ENCODE measurements around the gene DNAJB8. TPM values are rescaled to one million over a fixed set of nuclear protein-coding genes. Genes with fewer than 3 reads are reported as not detected.

The DNAJB8 gene
- total RNA-seq, 2 experiments from 2014 or later, result not detected

- Histone ChIP-seq H3K4me3 (ENCODE audit: low read depth, low read length, poor library complexity, severe bottlenecking) (no peak overlapping the region), H3K4me2 (ENCODE audit: low read length) (no peak overlapping the region), H3K27ac (ENCODE audit: low read depth, low read length, poor library complexity, severe bottlenecking) (no peak overlapping the region), H3K79me2 (ENCODE audit: insufficient read depth, low read depth, low read length) (no peaks in the 10 kb centered on the region), H3K36me3 (ENCODE audit: insufficient read depth, low read length) (no peaks in the 10 kb centered on the region), H3K9me2 (ENCODE audit: insufficient read depth, low read length) (no peaks in the 10 kb centered on the region), H3K4me1 (ENCODE audit: insufficient read depth, low read length, poor library complexity, severe bottlenecking) (no peaks in the 10 kb centered on the region), H4K20me1 (ENCODE audit: insufficient read depth, low read length) (no peaks in the 10 kb centered on the region), H3K9me3 (ENCODE audit: low read length) (no peaks in the 10 kb centered on the region), H2AFZ (ENCODE audit: low read length) (no peak overlapping the region)
- no peak for DNase-seq (ENCODE audit: low spot score)
- TF ChIP-seq EZH2phosphoT487 (IDR thresholded peaks at IDR 0.05; ENCODE audit: borderline replicate concordance, low read depth, low read length), result no peak
- TF ChIP-seq CTCF (conservative IDR thresholded peaks at IDR 0.05; ENCODE audit: low read length), result no peak
- ChIA-PET CTCF (ENCODE audit: unreplicated experiment) (interaction anchor here (0.6 kb wide), 1 partner anchor 313 kb away, joined by 3 read pairs; no protein-coding TSS in a partner anchor), POLR2A (interaction anchor here (0.6 kb wide), 1 partner anchor 138 kb away, joined by 3 read pairs; no protein-coding TSS in a partner anchor)
- intact Hi-C loops (cut with micrococcal nuclease; ENCODE audit: unreplicated experiment), result loop anchor here (5.0 kb wide), 1 partner anchor 182 kb away; no protein-coding TSS in a partner anchor
- no TSS peak for BruUV-seq (replicated peaks)
Observed at GRCh38 chr3:128425142-128425845, 41.4 kb downstream of the DNAJB8 start.

GRCh38 chr3:128424508-128425069 is 42.1 kb downstream of the DNAJB8 start:
- no peak for DNase-seq (ENCODE audit: low spot score)
- ChIA-PET CTCF (ENCODE audit: unreplicated experiment) (interaction anchor here (0.6 kb wide), 2 partner anchors 61 to 313 kb away, joined by 3 read pairs; no protein-coding TSS in a partner anchor), POLR2A (no interaction called here)
- Histone ChIP-seq H3K4me2 (ENCODE audit: low read length) (no peak overlapping the region), H4K20me1 (ENCODE audit: insufficient read depth, low read length) (no peaks in the 10 kb centered on the region), H2AFZ (ENCODE audit: low read length) (no peak overlapping the region), H3K4me3 (ENCODE audit: low read depth, low read length, poor library complexity, severe bottlenecking) (no peak overlapping the region), H3K27ac (ENCODE audit: low read depth, low read length, poor library complexity, severe bottlenecking) (no peak overlapping the region), H3K79me2 (ENCODE audit: insufficient read depth, low read depth, low read length) (no peaks in the 10 kb centered on the region), H3K36me3 (ENCODE audit: insufficient read depth, low read length) (no peaks in the 10 kb centered on the region), H3K4me1 (ENCODE audit: insufficient read depth, low read length, poor library complexity, severe bottlenecking) (no peaks in the 10 kb centered on the region), H3K9me2 (ENCODE audit: insufficient read depth, low read length) (no peaks in the 10 kb centered on the region), H3K9me3 (ENCODE audit: low read length) (no peaks in the 10 kb centered on the region)
- no peak for TF ChIP-seq EZH2phosphoT487 (IDR thresholded peaks at IDR 0.05; ENCODE audit: borderline replicate concordance, low read depth, low read length)
- TF ChIP-seq CTCF (conservative IDR thresholded peaks at IDR 0.05; ENCODE audit: low read length), result no peak
- intact Hi-C loops (cut with micrococcal nuclease; ENCODE audit: unreplicated experiment), result loop anchor here (5.0 kb wide), 1 partner anchor 183 kb away; no protein-coding TSS in a partner anchor
- BruUV-seq (replicated peaks), result no TSS peak
